HL-60 (cell line): ENCODE measurements around the gene STRN3.

ENCODE experiments used
- DNase-seq, 2 experiments: peaks; one replicate each; pipeline ENCODE4 v3.0.0-alpha.2; 2010 to 2020; ENCODE audit warnings: low read depth in 1 of 2, low spot score in 1 of 2
- H3K27ac ChIP-seq: fragments of 250-450 bp; sonication (Bioruptor Pico); replicated peaks from 2 replicates; pipeline ENCODE4 v1.5.1; 2020; ENCODE audit warnings: mild to moderate bottlenecking, moderate library complexity
- H3K27me3 ChIP-seq: fragments of 250-450 bp; sonication (Bioruptor Pico); 2 replicates; pipeline ENCODE4 v1.5.1; 2021; ENCODE audit warnings: mild to moderate bottlenecking, moderate library complexity; ENCODE audit not compliant: insufficient read depth, poor library complexity, severe bottlenecking
- H3K4me3 ChIP-seq: replicated peaks from 2 replicates; pipeline ENCODE4 v1.5.1; 2011; ENCODE audit warnings: mild to moderate bottlenecking, control low read depth, low read length; ENCODE audit not compliant: insufficient read depth
- GABPA ChIP-seq: IDR thresholded peaks from 2 replicates; pipeline ENCODE4 v1.6.1; 2012; ENCODE audit warnings: low read depth
- POLR2AphosphoS5 ChIP-seq: IDR thresholded peaks from 2 replicates; pipeline ENCODE4 v1.6.1; 2012; ENCODE audit warnings: low read depth
- SPI1 ChIP-seq: IDR thresholded peaks from 2 replicates; pipeline ENCODE4 v1.6.1; 2012; ENCODE audit warnings: low read depth, mild to moderate bottlenecking, borderline replicate concordance
- TF ChIP-seq, protein P1 (sequence below): IDR thresholded peaks from 2 replicates; pipeline ENCODE4 v1.6.1; 2012; ENCODE audit warnings: low read depth; ENCODE audit not compliant: insufficient replicate concordance
- TF ChIP-seq, protein P2 (sequence below): IDR thresholded peaks from one replicate; pipeline ENCODE4 v1.5.1; 2011; ENCODE audit warnings: low read length, control low read depth, inconsistent platforms; ENCODE audit not compliant: insufficient read depth

Gene STRN3

DNA sequence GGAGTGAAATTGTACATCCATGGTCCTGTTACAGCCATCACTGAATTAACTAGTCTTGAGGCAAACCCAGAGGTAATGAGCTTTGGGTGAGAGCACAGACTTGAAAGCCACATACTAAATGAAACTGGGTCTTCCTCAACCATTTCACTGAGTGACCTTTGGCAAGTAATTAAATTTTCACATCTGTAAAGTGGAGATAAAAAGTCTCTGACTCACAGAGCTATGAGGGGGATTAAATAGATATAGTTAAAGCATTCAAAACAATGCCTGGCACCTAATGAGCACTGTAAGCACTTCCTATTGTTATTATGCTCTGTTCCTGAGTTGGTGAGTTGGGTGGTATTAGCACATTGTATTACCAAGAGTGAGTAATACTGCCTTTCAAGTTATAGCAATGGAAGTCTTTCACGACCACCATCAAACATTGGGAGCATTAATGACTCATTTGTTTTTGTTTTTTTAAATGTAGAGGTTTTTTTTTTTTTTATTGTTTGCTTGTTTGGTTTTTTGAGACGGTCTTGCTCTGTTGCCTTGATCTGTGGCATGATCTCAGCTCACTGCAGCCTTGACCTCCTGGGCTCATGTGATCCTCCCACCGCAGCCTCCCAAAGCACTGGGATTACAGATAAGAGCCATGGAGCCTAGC is 12.5 kb upstream of the STRN3 start:
- H3K4me3 ChIP-seq = no peak overlapping the region
- no peaks in the 10 kb centered on the region for H3K27me3 ChIP-seq
- TF ChIP-seq SPI1 (no peak), GABPA (no peak), POLR2AphosphoS5 (no peak)
- TF ChIP-seq, protein P1, sequence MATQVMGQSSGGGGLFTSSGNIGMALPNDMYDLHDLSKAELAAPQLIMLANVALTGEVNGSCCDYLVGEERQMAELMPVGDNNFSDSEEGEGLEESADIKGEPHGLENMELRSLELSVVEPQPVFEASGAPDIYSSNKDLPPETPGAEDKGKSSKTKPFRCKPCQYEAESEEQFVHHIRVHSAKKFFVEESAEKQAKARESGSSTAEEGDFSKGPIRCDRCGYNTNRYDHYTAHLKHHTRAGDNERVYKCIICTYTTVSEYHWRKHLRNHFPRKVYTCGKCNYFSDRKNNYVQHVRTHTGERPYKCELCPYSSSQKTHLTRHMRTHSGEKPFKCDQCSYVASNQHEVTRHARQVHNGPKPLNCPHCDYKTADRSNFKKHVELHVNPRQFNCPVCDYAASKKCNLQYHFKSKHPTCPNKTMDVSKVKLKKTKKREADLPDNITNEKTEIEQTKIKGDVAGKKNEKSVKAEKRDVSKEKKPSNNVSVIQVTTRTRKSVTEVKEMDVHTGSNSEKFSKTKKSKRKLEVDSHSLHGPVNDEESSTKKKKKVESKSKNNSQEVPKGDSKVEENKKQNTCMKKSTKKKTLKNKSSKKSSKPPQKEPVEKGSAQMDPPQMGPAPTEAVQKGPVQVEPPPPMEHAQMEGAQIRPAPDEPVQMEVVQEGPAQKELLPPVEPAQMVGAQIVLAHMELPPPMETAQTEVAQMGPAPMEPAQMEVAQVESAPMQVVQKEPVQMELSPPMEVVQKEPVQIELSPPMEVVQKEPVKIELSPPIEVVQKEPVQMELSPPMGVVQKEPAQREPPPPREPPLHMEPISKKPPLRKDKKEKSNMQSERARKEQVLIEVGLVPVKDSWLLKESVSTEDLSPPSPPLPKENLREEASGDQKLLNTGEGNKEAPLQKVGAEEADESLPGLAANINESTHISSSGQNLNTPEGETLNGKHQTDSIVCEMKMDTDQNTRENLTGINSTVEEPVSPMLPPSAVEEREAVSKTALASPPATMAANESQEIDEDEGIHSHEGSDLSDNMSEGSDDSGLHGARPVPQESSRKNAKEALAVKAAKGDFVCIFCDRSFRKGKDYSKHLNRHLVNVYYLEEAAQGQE = no peak
- TF ChIP-seq, protein P2, sequence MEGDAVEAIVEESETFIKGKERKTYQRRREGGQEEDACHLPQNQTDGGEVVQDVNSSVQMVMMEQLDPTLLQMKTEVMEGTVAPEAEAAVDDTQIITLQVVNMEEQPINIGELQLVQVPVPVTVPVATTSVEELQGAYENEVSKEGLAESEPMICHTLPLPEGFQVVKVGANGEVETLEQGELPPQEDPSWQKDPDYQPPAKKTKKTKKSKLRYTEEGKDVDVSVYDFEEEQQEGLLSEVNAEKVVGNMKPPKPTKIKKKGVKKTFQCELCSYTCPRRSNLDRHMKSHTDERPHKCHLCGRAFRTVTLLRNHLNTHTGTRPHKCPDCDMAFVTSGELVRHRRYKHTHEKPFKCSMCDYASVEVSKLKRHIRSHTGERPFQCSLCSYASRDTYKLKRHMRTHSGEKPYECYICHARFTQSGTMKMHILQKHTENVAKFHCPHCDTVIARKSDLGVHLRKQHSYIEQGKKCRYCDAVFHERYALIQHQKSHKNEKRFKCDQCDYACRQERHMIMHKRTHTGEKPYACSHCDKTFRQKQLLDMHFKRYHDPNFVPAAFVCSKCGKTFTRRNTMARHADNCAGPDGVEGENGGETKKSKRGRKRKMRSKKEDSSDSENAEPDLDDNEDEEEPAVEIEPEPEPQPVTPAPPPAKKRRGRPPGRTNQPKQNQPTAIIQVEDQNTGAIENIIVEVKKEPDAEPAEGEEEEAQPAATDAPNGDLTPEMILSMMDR = no peak
- H3K27ac ChIP-seq = no peak overlapping the region
- DNase-seq = no peak

DNA sequence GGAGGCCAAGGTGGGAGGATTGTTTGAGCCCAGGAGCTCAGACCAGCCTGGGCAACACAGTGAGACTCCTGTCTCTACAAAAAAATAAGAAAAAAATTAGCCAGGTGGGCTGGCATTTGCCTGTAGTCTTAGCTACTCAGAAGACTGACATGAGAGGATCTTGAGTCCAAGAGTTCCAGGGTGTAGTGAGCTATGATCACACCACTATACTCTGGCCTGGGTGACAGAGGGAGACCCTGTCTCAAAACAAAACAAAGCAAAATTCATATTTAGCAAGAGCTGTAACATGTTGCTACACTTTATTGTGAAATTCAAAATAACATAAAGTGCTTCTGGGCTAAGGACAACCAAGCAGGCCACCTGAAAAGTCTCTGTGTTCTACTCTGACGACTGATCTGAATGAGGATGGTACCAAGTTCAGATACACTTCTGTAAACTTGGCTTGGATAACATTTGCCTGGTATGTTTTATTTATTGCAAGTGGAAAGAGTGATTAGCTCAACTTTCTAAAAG is 11.6 kb upstream of the STRN3 start:
- DNase-seq = no peak
- Histone ChIP-seq H3K27ac (no peak overlapping the region), H3K4me3 (no peak overlapping the region), H3K27me3 (no peaks in the 10 kb centered on the region)
- TF ChIP-seq SPI1 (no peak), GABPA (no peak), POLR2AphosphoS5 (no peak)
- TF ChIP-seq, protein P1 = no peak
- TF ChIP-seq, protein P2 = no peak

DNA sequence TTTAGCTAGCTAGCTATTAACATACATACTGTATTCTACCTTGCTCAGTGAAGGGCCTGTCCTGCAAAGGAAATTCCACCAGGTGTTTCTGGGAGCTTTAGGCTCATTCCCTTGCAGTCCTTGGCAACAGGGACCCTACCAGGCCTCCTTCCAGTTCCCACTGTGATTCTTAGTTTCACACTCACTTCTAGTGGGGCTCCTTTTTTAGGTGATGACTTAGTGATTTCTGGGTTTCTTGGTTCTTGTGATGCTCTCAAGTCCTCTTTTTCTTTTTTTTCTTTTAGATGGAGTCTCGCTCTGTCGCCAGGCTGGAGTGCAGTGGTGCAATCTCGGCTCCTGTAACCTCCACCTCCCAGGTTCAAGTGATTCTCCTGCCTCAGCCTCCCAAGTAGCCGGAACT is 10.4 kb upstream of the STRN3 start:
- Histone ChIP-seq H3K27me3 (no peaks in the 10 kb centered on the region), H3K27ac (no peak overlapping the region), H3K4me3 (no peak overlapping the region)
- TF ChIP-seq POLR2AphosphoS5 = no peak
- TF ChIP-seq SPI1 = no peak
- TF ChIP-seq, protein P2 = no peak
- TF ChIP-seq, protein P1 = no peak
- no peak for TF ChIP-seq GABPA
- DNase-seq = no peak
